ENCODE measurements around the gene GALNT9. TPM values are rescaled to one million over a fixed set of nuclear protein-coding genes. Genes with fewer than 3 reads are reported as not detected.
"Not testable (repeated sequence)": the region's sequence is repeated elsewhere in the genome, so short reads cannot be mapped to it uniquely, and the experiment has no call there.

The GALNT9 gene
- total RNA-seq, 6 donors from 2014 or later, result 0.26 TPM; not detected in 5

DNA sequence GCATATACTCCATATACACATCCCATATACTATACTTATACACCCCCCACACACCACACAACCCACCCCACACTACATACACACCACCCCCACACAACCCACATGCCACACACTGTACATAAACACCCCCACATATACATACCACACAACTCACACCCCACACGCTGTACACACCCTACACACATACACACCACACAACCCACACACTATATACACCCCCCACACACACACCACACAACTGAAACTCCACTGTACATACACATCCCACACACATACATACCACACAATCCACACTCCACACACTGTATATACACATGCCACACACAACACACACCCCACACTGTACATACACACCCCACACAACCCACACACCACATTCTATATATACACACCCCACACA is 104.2 kb downstream of the GALNT9 start:
- H3K4me1 ChIP-seq, result peaks cover 0 to 8% (median 0%) of the 10 kb centered on the region in 4 donors
- DNase-seq, result no peak
- 79 to 80% methylated on average over 1 of the region's 1 CpG for WGBS, 2 donors
- no peak for TF ChIP-seq POLR2AphosphoS5 (IDR thresholded peaks at IDR 0.05)
- no peak for TF ChIP-seq POLR2A (IDR thresholded peaks at IDR 0.05)
- TF ChIP-seq EP300 (IDR thresholded peaks at IDR 0.05), result no peak
- TF ChIP-seq CTCF (IDR thresholded peaks at IDR 0.05), result no peak
- H3K4me3 ChIP-seq, result no peak overlapping the region
- no peak for ATAC-seq (ENCODE audit: low FRiP score in 2 of 2)
- no peak overlapping the region for H3K27ac ChIP-seq
- peaks cover 0 to 13% (median 6%) of the 10 kb centered on the region in 4 donors for H3K27me3 ChIP-seq
- no peaks in the 10 kb centered on the region for H3K9me3 ChIP-seq
- no peaks in the 10 kb centered on the region for H3K36me3 ChIP-seq

- H3K36me3 ChIP-seq, result no peaks in the 10 kb centered on the region
- ATAC-seq (ENCODE audit: low FRiP score in 2 of 2), result peak in 1 of 2 donors; percentile 30
- 90 to 91% methylated on average over 2 of the region's 2 CpGs for WGBS, 2 donors
Observed at GRCh38 chr12:132224484-132224883, 104.9 kb downstream of the GALNT9 start.

GRCh38 chr12:132222808-132223173 is 106.6 kb downstream of the GALNT9 start:
- Histone ChIP-seq H3K9me3 (no peaks in the 10 kb centered on the region), H3K4me3 (no peak overlapping the region), H3K36me3 (no peaks in the 10 kb centered on the region), H3K4me1 (peaks cover 0 to 17% (median 0%) of the 10 kb centered on the region in 4 donors), H3K27me3 (peaks cover 0 to 1% (median 0%) of the 10 kb centered on the region in 4 donors), H3K27ac (no peak overlapping the region)
- TF ChIP-seq POLR2A (IDR thresholded peaks at IDR 0.05) (no peak), CTCF (IDR thresholded peaks at IDR 0.05) (no peak), POLR2AphosphoS5 (IDR thresholded peaks at IDR 0.05) (no peak), EP300 (IDR thresholded peaks at IDR 0.05) (no peak)
- DNase-seq, result no peak
- WGBS, 2 donors, result 56 to 70% methylated on average over 4 to 6 of the region's 6 CpGs
- ATAC-seq (ENCODE audit: low FRiP score in 2 of 2), result peak in 1 of 2 donors; percentile 30

More at GRCh38 chr12:132224484-132224883, 104.9 kb downstream of the GALNT9 start:
- H3K4me1 ChIP-seq, result peaks cover 0 to 8% (median 0%) of the 10 kb centered on the region in 4 donors
- H3K9me3 ChIP-seq, result no peaks in the 10 kb centered on the region
- TF ChIP-seq EP300 (IDR thresholded peaks at IDR 0.05) (no peak), POLR2AphosphoS5 (IDR thresholded peaks at IDR 0.05) (no peak), POLR2A (IDR thresholded peaks at IDR 0.05) (no peak), CTCF (IDR thresholded peaks at IDR 0.05) (no peak)
- no peak for DNase-seq
- no peak overlapping the region for H3K27ac ChIP-seq
- H3K27me3 ChIP-seq, result peaks cover 0 to 13% (median 4%) of the 10 kb centered on the region in 4 donors
- H3K4me3 ChIP-seq, result no peak overlapping the region

DNA sequence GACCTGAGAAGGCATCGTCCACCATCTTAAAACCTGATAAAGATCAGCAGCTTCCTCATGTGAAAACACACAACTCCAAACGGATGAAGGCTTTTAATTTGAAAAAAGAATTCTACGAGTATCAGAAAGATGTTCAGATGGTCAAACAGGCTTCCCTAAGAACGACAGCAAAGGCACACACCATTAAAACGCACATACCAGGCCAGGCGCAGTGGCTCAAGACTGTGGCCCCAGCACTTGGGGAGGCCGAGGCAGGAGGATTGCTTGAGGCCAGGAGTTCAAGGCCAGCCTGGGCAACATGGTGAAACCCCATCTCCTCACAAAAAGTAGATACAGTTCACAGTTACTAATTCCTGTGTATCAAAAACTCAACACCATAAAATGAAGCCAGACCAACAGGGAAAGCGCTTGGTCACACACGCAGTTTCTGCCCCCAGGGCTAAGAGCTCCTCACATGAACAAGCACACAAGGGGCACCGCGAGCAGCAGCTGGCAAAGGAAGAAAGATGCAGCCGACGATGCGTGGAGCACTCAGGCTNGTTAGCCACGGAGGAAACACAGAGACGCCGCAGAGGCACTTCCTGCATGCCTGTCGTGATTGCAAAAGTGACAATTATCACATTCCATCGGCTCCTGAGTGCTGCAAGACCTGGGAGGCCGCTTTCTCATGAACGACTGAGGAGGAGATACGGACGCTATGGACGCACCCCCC is 107.1 kb downstream of the GALNT9 start:
- no peak for DNase-seq
- Histone ChIP-seq H3K9me3 (no peaks in the 10 kb centered on the region), H3K27me3 (no peaks in the 10 kb centered on the region), H3K36me3 (no peaks in the 10 kb centered on the region), H3K27ac (no peak overlapping the region), H3K4me3 (no peak overlapping the region), H3K4me1 (peaks cover 0 to 17% (median 0%) of the 10 kb centered on the region in 4 donors)
- TF ChIP-seq CTCF (IDR thresholded peaks at IDR 0.05) (no peak), EP300 (IDR thresholded peaks at IDR 0.05) (no peak)
- ATAC-seq (ENCODE audit: low FRiP score in 2 of 2), result peak in 1 of 2 donors; percentile 21
- 13 to 19% methylated on average over 18 to 24 of the region's 24 CpGs for WGBS, 2 donors

GRCh38 chr12:132219761-132220160 is 109.6 kb downstream of the GALNT9 start:
- not testable (repeated sequence) for DNase-seq; H3K27me3 ChIP-seq; H3K36me3 ChIP-seq; ATAC-seq (ENCODE audit: low FRiP score in 2 of 2); H3K9me3 ChIP-seq; H3K27ac ChIP-seq; H3K4me3 ChIP-seq
- H3K4me1 ChIP-seq, result peaks cover 0 to 17% (median 0%) of the 10 kb centered on the region in 4 donors
- 45 to 66% methylated on average over 1 to 10 of the region's 12 CpGs for WGBS, 2 donors
